Spleen (tissue), 11 donors: ENCODE data around the gene HRH3. TPM values are rescaled to one million over a fixed set of nuclear protein-coding genes. Genes with fewer than 3 reads are reported as not detected.

Experiments
- DNase-seq: peaks from one replicate; pipeline ENCODE4 v3.0.0-alpha.2; 2020
- H3K27ac ChIP-seq, 8 donors: fragments of 200-600 bp; sonication (generic) in 7 of 8; 1 replicate in 4 of 8; 2 replicates in 4 of 8; pipeline versions ENCODE4 v1.5.0 to v1.8.0; 2016 to 2021; ENCODE audit warnings: inconsistent platforms in 4 of 8, mild to moderate bottlenecking in 4 of 8, moderate library complexity in 1 of 8
- H3K27me3 ChIP-seq, 7 donors: fragments of 200-600 bp; sonication (generic) in 6 of 7; replicated peaks in 1 of 7; 1 replicate in 4 of 7; 2 replicates in 3 of 7; pipeline versions ENCODE4 v1.5.0 to v1.8.0; 2016 to 2021; ENCODE audit warnings: inconsistent platforms in 3 of 7, mild to moderate bottlenecking in 1 of 7
- H3K36me3 ChIP-seq, 6 donors: fragments of 200-600 bp; sonication (generic) in 5 of 6; 1 replicate in 4 of 6; 2 replicates in 2 of 6; pipeline versions ENCODE4 v1.5.0 to v1.8.0; 2016 to 2021; ENCODE audit warnings: inconsistent platforms in 2 of 6
- H3K4me1 ChIP-seq, 6 donors: fragments of 200-600 bp; sonication (generic) in 5 of 6; 1 replicate in 3 of 6; 2 replicates in 3 of 6; pipeline versions ENCODE4 v1.5.0 to v1.8.0; 2016 to 2021; ENCODE audit warnings: inconsistent platforms in 3 of 6
- H3K4me3 ChIP-seq, 8 donors: fragments of 200-600 bp; sonication (generic) in 7 of 8; 1 replicate in 4 of 8; 2 replicates in 4 of 8; pipeline versions ENCODE4 v1.5.0 to v1.8.0; 2016 to 2021; ENCODE audit warnings: inconsistent platforms in 4 of 8, mild to moderate bottlenecking in 4 of 8, moderate library complexity in 2 of 8
- H3K9me3 ChIP-seq, 8 donors: fragments of 200-600 bp; sonication (generic) in 7 of 8; 1 replicate in 4 of 8; 2 replicates in 4 of 8; pipeline versions ENCODE4 v1.5.0 to v1.8.0; 2016 to 2021; ENCODE audit warnings: inconsistent platforms in 4 of 8
- POLR2A ChIP-seq, 3 donors: fragments of 450-650 bp; IDR thresholded peaks; one replicate each; pipeline ENCODE4 v1.5.1; 2017; ENCODE audit warnings: antibody characterized with exemption in 3 of 3, mild to moderate bottlenecking in 1 of 3
- POLR2AphosphoS5 ChIP-seq, 3 donors: sonication (generic); formaldehyde crosslinking; IDR thresholded peaks; one replicate each; pipeline ENCODE4 v1.5.1; 2017; ENCODE audit warnings: antibody characterized with exemption in 3 of 3
- WGBS, 5 donors: extraction: QIAGEN DNeasy Blood & Tissue Kit in 3 of 5; methylation state at CpG; one replicate each; pipeline versions ENCODE4 v1.1.5 to v1.1.7; 2013 to 2018; 5-methylcytosine and 5-hydroxymethylcytosine counted together
- intact Hi-C: fragments of 100-400 bp; cut with DNase I; formaldehyde crosslinking; loops from one replicate; pipeline ENCODE4 v1.15.0; 2023; ENCODE audit warnings: low total_unique reads
- polyA plus RNA-seq, 3 donors: library from polyadenylated mRNA; stranded (reverse); fragments of 200-250 nt; gene quantifications; one replicate each; pipeline ENCODE4 v1.2.1, GENCODE V29; 2013
- total RNA-seq, 7 donors: library from RNA; depleted of rRNA in 3 of 7; stranded (reverse); fragments of >200 nt in 3 of 7; fragmentation: NEBNext Ultra II Directional in 4 of 7; extraction: Animal tissue kit (Norgen Biotek cat#: 25700) in 4 of 7; gene quantifications; one replicate each; pipeline versions ENCODE4 v1.1.0 to v1.2.1, GENCODE V29; 2016 to 2021
- TF ChIP-seq, protein P1 (sequence below), 11 experiments: fragments of 200-600 bp in 7 of 11; fragments of 450-650 bp in 4 of 11; sonication (generic) in 4 of 11; IDR thresholded peaks in 8 of 11; conservative IDR thresholded peaks in 3 of 11; 1 replicate in 7 of 11; 2 replicates in 4 of 11; pipeline versions ENCODE4 v1.4.0 to v1.8.0; 2016 to 2021; ENCODE audit warnings: antibody characterized with exemption in 11 of 11, inconsistent platforms in 4 of 11, mild to moderate bottlenecking in 1 of 11
- donor health status: healthy with polysubstance abuse.
- donor health status: DM: no; HTN: no; CAD: no; lungs with moderate emphysema.
- donor health status: DM: no; HTN: no; CAD: no.
- donor health status: Bipolar disorder and iron deficiency.
- donor health status: healthy.
- donor health status: DM: no; HTN: no; CAD: no.
- donor health status: DM: yes; HTN: yes; CAD: no.

HRH3 gene
- total and polyA plus RNA-seq, 10 donors, result not detected

DNA sequence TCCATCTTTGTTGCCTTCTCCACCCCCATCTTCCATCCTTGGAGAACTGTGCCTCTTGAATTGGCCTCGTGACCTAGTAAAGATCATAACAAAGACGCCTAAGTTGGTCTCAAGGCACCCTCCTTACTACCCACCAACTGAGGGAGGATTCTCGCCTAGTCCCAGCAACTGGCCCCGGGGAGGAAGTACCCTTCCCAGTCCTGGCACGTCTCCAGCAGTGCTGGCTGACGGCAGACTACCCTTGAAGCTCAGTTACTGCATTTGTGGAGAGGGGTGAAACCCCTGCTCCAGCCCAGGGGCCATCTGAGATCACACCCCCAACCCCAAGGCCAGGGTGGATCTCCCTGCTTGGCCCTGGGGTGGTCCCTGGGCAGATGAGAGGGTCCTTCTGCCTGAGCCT, 16.1 kb upstream of the HRH3 start:
- Histone ChIP-seq H3K27ac (no peak overlapping the region), H3K4me1 (peaks cover 20 to 51% (median 37%) of the 10 kb centered on the region in 6 donors), H3K27me3 (peaks cover 0 to 13% (median 0%) of the 10 kb centered on the region in 7 donors), H3K4me3 (no peak overlapping the region), H3K36me3 (peaks cover 0 to 5% (median 0%) of the 10 kb centered on the region in 6 donors), H3K9me3 (peaks cover 0 to 7% (median 0%) of the 10 kb centered on the region in 8 donors)
- intact Hi-C loops, result no loop called here
- TF ChIP-seq POLR2AphosphoS5 (IDR thresholded peaks at IDR 0.05) (no peak), POLR2A (IDR thresholded peaks at IDR 0.05) (no peak)
- TF ChIP-seq, protein P1, sequence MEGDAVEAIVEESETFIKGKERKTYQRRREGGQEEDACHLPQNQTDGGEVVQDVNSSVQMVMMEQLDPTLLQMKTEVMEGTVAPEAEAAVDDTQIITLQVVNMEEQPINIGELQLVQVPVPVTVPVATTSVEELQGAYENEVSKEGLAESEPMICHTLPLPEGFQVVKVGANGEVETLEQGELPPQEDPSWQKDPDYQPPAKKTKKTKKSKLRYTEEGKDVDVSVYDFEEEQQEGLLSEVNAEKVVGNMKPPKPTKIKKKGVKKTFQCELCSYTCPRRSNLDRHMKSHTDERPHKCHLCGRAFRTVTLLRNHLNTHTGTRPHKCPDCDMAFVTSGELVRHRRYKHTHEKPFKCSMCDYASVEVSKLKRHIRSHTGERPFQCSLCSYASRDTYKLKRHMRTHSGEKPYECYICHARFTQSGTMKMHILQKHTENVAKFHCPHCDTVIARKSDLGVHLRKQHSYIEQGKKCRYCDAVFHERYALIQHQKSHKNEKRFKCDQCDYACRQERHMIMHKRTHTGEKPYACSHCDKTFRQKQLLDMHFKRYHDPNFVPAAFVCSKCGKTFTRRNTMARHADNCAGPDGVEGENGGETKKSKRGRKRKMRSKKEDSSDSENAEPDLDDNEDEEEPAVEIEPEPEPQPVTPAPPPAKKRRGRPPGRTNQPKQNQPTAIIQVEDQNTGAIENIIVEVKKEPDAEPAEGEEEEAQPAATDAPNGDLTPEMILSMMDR (IDR thresholded peaks at IDR 0.05 in 8 of 11, conservative IDR thresholded peaks at IDR 0.05 in 3 of 11), result no peak
- no peak for DNase-seq
- WGBS, 5 donors, result 47 to 76% (median 58%) methylated on average over 4 to 6 of the region's 6 CpGs

- H3K36me3 ChIP-seq, result peaks cover 0 to under 1% (median 0%) of the 10 kb centered on the region in 6 donors
- H3K27me3 ChIP-seq, result peaks cover 0 to 13% (median 0%) of the 10 kb centered on the region in 7 donors
- H3K27ac ChIP-seq, result no peak overlapping the region
- peaks cover 19 to 47% (median 32%) of the 10 kb centered on the region in 6 donors for H3K4me1 ChIP-seq
- no peak for DNase-seq
- TF ChIP-seq POLR2A (IDR thresholded peaks at IDR 0.05), result no peak
- no peak for TF ChIP-seq POLR2AphosphoS5 (IDR thresholded peaks at IDR 0.05)
- TF ChIP-seq, protein P1 (IDR thresholded peaks at IDR 0.05 in 8 of 11, conservative IDR thresholded peaks at IDR 0.05 in 3 of 11), result no peak
- intact Hi-C loops, result no loop called here
- H3K9me3 ChIP-seq, result peaks cover 0 to 7% (median 0%) of the 10 kb centered on the region in 8 donors
- no peak overlapping the region for H3K4me3 ChIP-seq
- 80 to 97% (median 95%) methylated on average over 7 to 9 of the region's 9 CpGs for WGBS, 5 donors
Observed at GRCh38 chr20:62235777-62236157, 15.7 kb upstream of the HRH3 start.

DNA sequence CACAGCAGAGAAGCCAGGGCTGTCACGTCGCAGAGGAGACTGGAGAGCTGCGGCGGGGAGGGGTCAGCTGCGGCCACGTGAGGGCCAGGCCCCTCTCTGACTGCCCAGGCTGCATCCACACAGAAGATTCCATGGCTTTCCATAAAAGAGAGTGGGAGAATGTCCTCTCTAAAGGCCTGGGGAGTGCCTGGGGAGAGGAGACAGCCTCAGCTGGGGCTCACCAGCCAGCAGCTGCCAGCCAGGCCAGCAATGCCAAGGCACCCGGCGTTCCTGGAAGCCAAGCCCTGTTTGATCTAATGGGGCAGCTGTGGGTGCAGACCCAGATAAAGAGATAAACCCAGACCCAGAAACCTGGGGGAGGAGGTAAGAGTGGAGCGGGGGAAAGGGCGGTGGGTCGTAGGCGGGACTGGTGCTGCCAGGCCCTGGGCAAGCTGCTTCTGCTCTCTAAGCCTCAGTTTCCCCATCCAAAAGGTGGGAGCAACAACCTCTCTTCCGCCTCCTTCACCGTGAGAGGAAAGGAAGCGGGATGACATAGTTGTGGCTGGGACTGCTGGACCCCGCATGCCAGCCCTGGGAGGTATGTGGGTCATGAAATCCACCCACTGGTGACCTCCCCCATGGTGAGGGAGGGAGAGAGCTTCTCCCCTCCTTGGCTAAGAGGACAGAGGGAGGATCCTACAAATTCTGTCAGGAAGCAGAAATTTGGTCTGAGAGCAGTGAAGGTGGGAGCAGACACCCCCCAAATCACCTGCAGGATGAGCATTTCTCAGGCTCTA, 15.1 kb upstream of the HRH3 start:
- Histone ChIP-seq H3K4me1 (peaks cover 15 to 41% (median 27%) of the 10 kb centered on the region in 6 donors), H3K27me3 (peaks cover 0 to 13% (median 0%) of the 10 kb centered on the region in 7 donors), H3K36me3 (no peaks in the 10 kb centered on the region), H3K27ac (no peak overlapping the region), H3K9me3 (peaks cover 0 to 7% (median 0%) of the 10 kb centered on the region in 8 donors), H3K4me3 (no peak overlapping the region)
- intact Hi-C loops, result no loop called here
- TF ChIP-seq POLR2A (IDR thresholded peaks at IDR 0.05) (no peak), POLR2AphosphoS5 (IDR thresholded peaks at IDR 0.05) (no peak)
- TF ChIP-seq, protein P1 (IDR thresholded peaks at IDR 0.05 in 8 of 11, conservative IDR thresholded peaks at IDR 0.05 in 3 of 11), result no peak
- no peak for DNase-seq
- 77 to 86% (median 79%) methylated on average over 16 of the region's 16 CpGs for WGBS, 5 donors

DNA sequence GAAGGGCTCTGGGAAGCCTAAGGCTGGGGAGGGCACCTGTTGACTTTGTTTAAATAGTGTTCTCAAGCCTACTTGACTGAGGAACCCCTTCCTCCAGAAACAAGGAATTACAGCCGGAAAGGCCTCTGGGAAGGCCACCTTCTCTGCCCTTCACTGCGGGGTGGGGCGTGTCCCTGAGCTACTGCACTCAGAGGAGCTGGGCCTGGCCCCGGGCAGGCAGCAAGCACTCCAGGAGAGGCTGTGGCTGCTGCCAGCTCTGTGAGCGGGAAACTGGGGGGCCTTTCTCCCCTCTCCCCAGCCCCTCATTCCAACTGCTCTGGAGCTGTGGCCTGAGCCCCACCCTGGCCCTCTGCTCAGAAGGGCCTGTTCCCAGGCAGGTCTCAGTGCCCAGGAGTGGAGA, 14.3 kb upstream of the HRH3 start:
- peaks cover 0 to 7% (median 0%) of the 10 kb centered on the region in 8 donors for H3K9me3 ChIP-seq
- peaks cover 9 to 33% (median 18%) of the 10 kb centered on the region in 6 donors for H3K4me1 ChIP-seq
- H3K27me3 ChIP-seq, result peaks cover 0 to 13% (median 0%) of the 10 kb centered on the region in 7 donors
- 67 to 86% (median 73%) methylated on average over 1 to 5 of the region's 5 CpGs for WGBS, 5 donors
- intact Hi-C loops, result no loop called here
- H3K27ac ChIP-seq, result no peak overlapping the region
- no peaks in the 10 kb centered on the region for H3K36me3 ChIP-seq
- DNase-seq, result no peak
- no peak overlapping the region for H3K4me3 ChIP-seq
- TF ChIP-seq POLR2AphosphoS5 (IDR thresholded peaks at IDR 0.05) (peak in 2 of 3 donors; percentile 22 to 39), POLR2A (IDR thresholded peaks at IDR 0.05) (no peak)
